ENCODE data around the gene CCDC158. TPM values are rescaled to one million over a fixed set of nuclear protein-coding genes. Genes with fewer than 3 reads are reported as not detected.

The CCDC158 gene
- total and polyA plus RNA-seq, 7 experiments from 2014 or later = not detected

GRCh38 chr4:76271248-76271647 is 149.7 kb downstream of the CCDC158 start:
- DNase-seq (no peak), ATAC-seq (no peak)
- Histone ChIP-seq H3K4me1 (ENCODE audit: control insufficient read depth in 2 of 2, insufficient read depth in 2 of 2, low read length in 2 of 2) (no peaks in the 10 kb centered on the region), H3K27ac (ENCODE audit: low read depth, low read length) (no peak overlapping the region), H3K36me3 (ENCODE audit: control insufficient read depth in 2 of 3, insufficient read depth in 3 of 3, low read length in 3 of 3) (no peaks in the 10 kb centered on the region), H3K27me3 (ENCODE audit: control insufficient read depth in 2 of 2, insufficient read depth in 2 of 2, low read length in 2 of 2) (no peaks in the 10 kb centered on the region), H3K4me3 (ENCODE audit: low read length) (no peak overlapping the region), H3K9me3 (ENCODE audit: control insufficient read depth in 2 of 3, low read length in 3 of 3) (no peaks in the 10 kb centered on the region)
- no peaks in the 10 kb centered on the region for H3K36me3 Mint-ChIP-seq
- intact Hi-C loops (cut with micrococcal nuclease) = no loop called here
- H3K27ac Mint-ChIP-seq = no peak overlapping the region
- peaks cover 14 to 38% (median 18%) of the 10 kb centered on the region in 5 donors for H3K27me3 Mint-ChIP-seq
- H3K9me3 Mint-ChIP-seq = peaks cover 0 to 1% (median 0%) of the 10 kb centered on the region in 11 donors
- ChIA-PET POLR2A (no interaction called here), CTCF (no interaction called here)
- peaks cover 0 to 5% (median 0%) of the 10 kb centered on the region in 7 donors for H3K4me1 Mint-ChIP-seq
- H3K4me3 Mint-ChIP-seq = no peak overlapping the region

GRCh38 chr4:76270244-76271175 is 150.4 kb downstream of the CCDC158 start:
- Mint-ChIP-seq H3K27me3 (peaks cover 9 to 32% (median 10%) of the 10 kb centered on the region in 5 donors), H3K9me3 (peaks cover 0 to 1% (median 0%) of the 10 kb centered on the region in 11 donors), H3K36me3 (no peaks in the 10 kb centered on the region), H3K27ac (no peak overlapping the region), H3K4me1 (no peaks in the 10 kb centered on the region), H3K4me3 (no peak overlapping the region)
- POLR2A ChIA-PET = no interaction called here
- CTCF ChIA-PET = interaction anchor here (0.6 kb wide), 1 partner anchor 783 kb away, joined by 3 read pairs; no protein-coding TSS in a partner anchor
- Histone ChIP-seq H3K36me3 (ENCODE audit: control insufficient read depth in 2 of 3, insufficient read depth in 3 of 3, low read length in 3 of 3) (no peaks in the 10 kb centered on the region), H3K27me3 (ENCODE audit: control insufficient read depth in 2 of 2, insufficient read depth in 2 of 2, low read length in 2 of 2) (no peaks in the 10 kb centered on the region), H3K27ac (ENCODE audit: low read depth, low read length) (no peak overlapping the region), H3K4me3 (ENCODE audit: low read length) (no peak overlapping the region), H3K4me1 (ENCODE audit: control insufficient read depth in 2 of 2, insufficient read depth in 2 of 2, low read length in 2 of 2) (no peaks in the 10 kb centered on the region), H3K9me3 (ENCODE audit: control insufficient read depth in 2 of 3, low read length in 3 of 3) (no peaks in the 10 kb centered on the region)
- no peak for ATAC-seq
- intact Hi-C loops (cut with micrococcal nuclease) = no loop called here
- DNase-seq = no peak

- ChIA-PET CTCF (no interaction called here), POLR2A (no interaction called here)
- H3K27ac Mint-ChIP-seq = no peak overlapping the region
- Histone ChIP-seq H3K27ac (ENCODE audit: low read depth, low read length) (no peak overlapping the region), H3K4me1 (ENCODE audit: control insufficient read depth in 2 of 2, insufficient read depth in 2 of 2, low read length in 2 of 2) (no peaks in the 10 kb centered on the region), H3K27me3 (ENCODE audit: control insufficient read depth in 2 of 2, insufficient read depth in 2 of 2, low read length in 2 of 2) (no peaks in the 10 kb centered on the region), H3K36me3 (ENCODE audit: control insufficient read depth in 2 of 3, insufficient read depth in 3 of 3, low read length in 3 of 3) (no peaks in the 10 kb centered on the region), H3K9me3 (ENCODE audit: control insufficient read depth in 2 of 3, low read length in 3 of 3) (no peaks in the 10 kb centered on the region), H3K4me3 (ENCODE audit: low read length) (no peak overlapping the region)
- ATAC-seq (no peak), DNase-seq (no peak)
- intact Hi-C loops (cut with micrococcal nuclease) = no loop called here
- no peaks in the 10 kb centered on the region for H3K4me1 Mint-ChIP-seq
- H3K36me3 Mint-ChIP-seq = no peaks in the 10 kb centered on the region
- peaks cover 0 to 1% (median 0%) of the 10 kb centered on the region in 11 donors for H3K9me3 Mint-ChIP-seq
- peaks cover 0 to 24% (median 6%) of the 10 kb centered on the region in 5 donors for H3K27me3 Mint-ChIP-seq
- no peak overlapping the region for H3K4me3 Mint-ChIP-seq
Observed at GRCh38 chr4:76267811-76268210, 153.1 kb downstream of the CCDC158 start.

- peaks cover 0 to 1% (median 0%) of the 10 kb centered on the region in 11 donors for H3K9me3 Mint-ChIP-seq
- ChIA-PET CTCF (no interaction called here), POLR2A (no interaction called here)
- ATAC-seq (no peak), DNase-seq (no peak)
- Histone ChIP-seq H3K4me1 (ENCODE audit: control insufficient read depth in 2 of 2, insufficient read depth in 2 of 2, low read length in 2 of 2) (no peaks in the 10 kb centered on the region), H3K4me3 (ENCODE audit: low read length) (no peak overlapping the region), H3K27ac (ENCODE audit: low read depth, low read length) (no peak overlapping the region), H3K27me3 (ENCODE audit: control insufficient read depth in 2 of 2, insufficient read depth in 2 of 2, low read length in 2 of 2) (no peaks in the 10 kb centered on the region), H3K36me3 (ENCODE audit: control insufficient read depth in 2 of 3, insufficient read depth in 3 of 3, low read length in 3 of 3) (no peaks in the 10 kb centered on the region), H3K9me3 (ENCODE audit: control insufficient read depth in 2 of 3, low read length in 3 of 3) (no peaks in the 10 kb centered on the region)
- H3K27me3 Mint-ChIP-seq = peaks cover 0 to 21% (median 6%) of the 10 kb centered on the region in 5 donors
- H3K36me3 Mint-ChIP-seq = no peaks in the 10 kb centered on the region
- H3K4me3 Mint-ChIP-seq = no peak overlapping the region
- H3K27ac Mint-ChIP-seq = no peak overlapping the region
- intact Hi-C loops (cut with micrococcal nuclease) = no loop called here
- H3K4me1 Mint-ChIP-seq = no peaks in the 10 kb centered on the region
Observed at GRCh38 chr4:76266627-76267026, 154.3 kb downstream of the CCDC158 start.

- H3K27ac Mint-ChIP-seq = no peak overlapping the region
- no peak overlapping the region for H3K4me3 ChIP-seq (ENCODE audit: low read length)
- peaks cover 0 to 23% (median 4%) of the 10 kb centered on the region in 5 donors for H3K27me3 Mint-ChIP-seq
- POLR2A ChIA-PET = no interaction called here
- H3K36me3 ChIP-seq (ENCODE audit: control insufficient read depth in 2 of 3, insufficient read depth in 3 of 3, low read length in 3 of 3) = no peaks in the 10 kb centered on the region
- intact Hi-C loops (cut with micrococcal nuclease) = no loop called here
- no peaks in the 10 kb centered on the region for H3K4me1 Mint-ChIP-seq
- H3K9me3 ChIP-seq (ENCODE audit: control insufficient read depth in 2 of 3, low read length in 3 of 3) = no peaks in the 10 kb centered on the region
- no peaks in the 10 kb centered on the region for H3K4me1 ChIP-seq (ENCODE audit: control insufficient read depth in 2 of 2, insufficient read depth in 2 of 2, low read length in 2 of 2)
- CTCF ChIA-PET = no interaction called here
- H3K9me3 Mint-ChIP-seq = peaks cover 0 to under 1% (median 0%) of the 10 kb centered on the region in 11 donors
- H3K36me3 Mint-ChIP-seq = no peaks in the 10 kb centered on the region
- H3K27ac ChIP-seq (ENCODE audit: low read depth, low read length) = no peak overlapping the region
- no peak overlapping the region for H3K4me3 Mint-ChIP-seq
- ATAC-seq = no peak
- no peak for DNase-seq
- H3K27me3 ChIP-seq (ENCODE audit: control insufficient read depth in 2 of 2, insufficient read depth in 2 of 2, low read length in 2 of 2) = no peaks in the 10 kb centered on the region
Observed at GRCh38 chr4:76265631-76266218, 155.2 kb downstream of the CCDC158 start.
